GM10266 (cell line): ENCODE data around the gene MEF2A.
"Not testable (repeated sequence)": the region's sequence is repeated elsewhere in the genome, so short reads cannot be mapped to it uniquely, and the experiment has no call there.

ENCODE experiments used
- DNase-seq: peaks from one replicate; pipeline ENCODE4 v3.0.0; 2012; ENCODE audit errors: extremely low spot score
- CTCF ChIP-seq: IDR thresholded peaks from 2 replicates; pipeline ENCODE4 v1.5.1; 2012; ENCODE audit warnings: mild to moderate bottlenecking, low read depth; ENCODE audit not compliant: control insufficient read depth, insufficient read depth; ENCODE audit errors: missing control alignments

Gene MEF2A

GRCh38 chr15:99644913-99645542, 79.2 kb downstream of the MEF2A start:
- no peak for DNase-seq
- TF ChIP-seq CTCF, result no peak

DNA sequence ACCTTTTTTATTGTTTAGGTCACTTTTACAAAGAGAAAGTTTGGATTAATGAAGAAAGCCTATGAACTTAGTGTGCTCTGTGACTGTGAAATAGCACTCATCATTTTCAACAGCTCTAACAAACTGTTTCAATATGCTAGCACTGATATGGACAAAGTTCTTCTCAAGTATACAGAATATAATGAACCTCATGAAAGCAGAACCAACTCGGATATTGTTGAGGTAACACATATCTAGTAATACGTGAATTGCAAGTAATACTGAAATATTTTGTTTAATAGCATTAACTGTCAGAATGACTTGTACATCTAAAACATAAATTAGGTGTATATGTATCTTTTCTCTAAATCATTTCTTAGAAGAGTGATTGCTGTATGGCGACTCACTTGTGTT, 79.8 kb downstream of the MEF2A start:
- no peak for TF ChIP-seq CTCF
- DNase-seq, result no peak

- no peak for DNase-seq
- no peak for TF ChIP-seq CTCF
Measured at GRCh38 chr15:99645951-99646350, 80.2 kb downstream of the MEF2A start.

GRCh38 chr15:99651023-99651807, 85.4 kb downstream of the MEF2A start:
- DNase-seq, result no peak
- no peak for TF ChIP-seq CTCF

GRCh38 chr15:99656205-99656604, 90.4 kb downstream of the MEF2A start:
- TF ChIP-seq CTCF, result no peak

DNA sequence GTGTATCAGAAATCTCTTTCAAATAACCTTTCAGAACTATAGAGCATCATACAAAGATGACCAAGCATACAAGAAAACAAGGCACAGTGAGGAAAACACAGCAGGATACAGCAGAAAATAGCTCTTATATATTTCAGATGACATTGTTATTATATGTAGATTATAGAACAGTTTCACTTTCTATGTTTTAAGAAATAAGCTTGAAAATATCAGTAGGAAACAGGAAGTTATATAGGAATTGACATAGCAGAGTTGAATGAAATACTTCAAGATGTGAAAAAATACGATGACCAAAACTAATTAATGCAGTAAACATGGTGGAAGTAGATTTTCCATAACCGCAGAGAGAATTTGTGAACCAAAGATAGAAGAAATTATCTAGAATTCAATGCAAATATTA, 92.2 kb downstream of the MEF2A start:
- no peak for DNase-seq
- no peak for TF ChIP-seq CTCF

More at GRCh38 chr15:99656205-99656604, 90.4 kb downstream of the MEF2A start:
- no peak for DNase-seq

DNA sequence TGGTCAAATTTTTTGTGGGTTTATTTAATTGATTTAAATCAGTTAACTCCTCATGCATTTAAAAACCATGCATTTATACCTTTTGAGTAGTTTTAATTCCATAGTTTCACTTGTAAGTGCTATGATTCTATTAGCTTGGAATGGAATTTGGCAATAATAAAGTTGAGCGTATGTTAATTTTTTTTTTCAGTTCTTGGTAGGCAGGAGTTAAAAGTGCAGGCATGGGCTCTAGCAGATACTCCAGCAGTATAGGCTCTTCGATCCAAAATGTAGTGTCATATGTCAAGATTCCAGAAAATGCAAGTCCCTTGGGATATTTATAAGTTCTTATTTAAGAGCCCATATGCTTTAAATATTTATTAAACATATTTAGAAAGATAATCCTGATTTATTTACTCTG, 97.1 kb downstream of the MEF2A start:
- no peak for DNase-seq
- TF ChIP-seq CTCF, result no peak

- not testable (repeated sequence) for DNase-seq
Measured at GRCh38 chr15:99666073-99666472, 100.3 kb downstream of the MEF2A start.
